Measurements from ENCODE around the gene AZGP1.

Gene AZGP1

DNA sequence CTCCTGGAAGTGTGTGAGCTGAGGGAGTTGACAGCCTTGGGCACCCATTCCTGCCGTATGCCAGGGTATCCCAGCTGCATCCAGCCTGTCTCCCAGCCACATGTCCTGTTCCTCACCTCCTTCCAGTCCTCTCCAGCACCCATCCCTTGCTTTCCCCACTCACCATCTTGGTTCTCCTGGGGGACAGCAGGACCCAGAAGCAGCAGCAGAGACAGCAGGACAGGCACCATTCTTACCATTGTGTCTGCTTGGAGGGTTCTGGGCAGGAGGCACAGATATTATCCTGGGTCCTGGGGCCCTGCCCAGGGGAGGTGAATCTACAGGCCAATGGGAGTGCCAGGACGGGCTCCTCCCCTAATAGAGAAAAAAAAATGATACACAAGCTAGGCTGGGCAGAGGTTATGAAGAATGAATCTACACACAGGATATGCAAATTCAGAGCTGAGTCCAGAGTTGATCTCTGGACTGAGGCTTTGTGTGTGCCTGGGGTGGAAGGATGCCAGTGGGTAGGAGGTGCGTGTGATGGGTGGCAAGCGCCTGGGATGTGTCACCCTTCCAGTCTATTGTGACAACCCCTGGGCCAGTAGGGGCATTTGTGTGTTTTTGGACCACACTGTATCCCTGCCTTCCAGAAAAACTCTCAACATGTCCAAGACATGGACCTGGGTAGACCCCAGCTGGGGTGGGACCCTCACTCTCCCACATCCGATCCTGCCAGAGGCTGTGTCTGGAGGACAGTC lies at the start of gene AZGP1:
AZGP1 (minus strand) TSS at position 250 of the 740 bp plus-strand sequence; CDS start at position 239, 11 bp downstream.
- no peak for TF ChIP-seq CTCF (IDR thresholded peaks at IDR 0.05; ENCODE audit: low read depth, low read length)
- Histone ChIP-seq H3K27me3 (ENCODE audit: insufficient read depth, low read depth, severe bottlenecking) (no peaks in the 10 kb centered on the region), H3K27ac (no peak within 1 kb of the TSS), H3K4me3 (ENCODE audit: low read depth, low read length) (no peak within 1 kb of the TSS), H3K9me3 (ENCODE audit: severe bottlenecking) (no peaks in the 10 kb centered on the region), H3K36me3 (no peaks in the 10 kb centered on the region)
- no peak for DNase-seq

- no peaks in the 10 kb centered on the region for H3K9me3 ChIP-seq (ENCODE audit: severe bottlenecking)
These were observed 48.3 kb upstream of the AZGP1 start for GRCh38 chr7:100024020-100024619.

GRCh38 chr7:100023526-100023925 lies 47.7 kb upstream of the AZGP1 start:
- Histone ChIP-seq H3K9me3 (ENCODE audit: severe bottlenecking) (no peaks in the 10 kb centered on the region), H3K4me3 (ENCODE audit: low read depth, low read length) (no peak overlapping the region), H3K36me3 (peaks cover 49% of the 10 kb centered on the region), H3K27me3 (ENCODE audit: insufficient read depth, low read depth, severe bottlenecking) (no peaks in the 10 kb centered on the region), H3K27ac (no peak overlapping the region)
- no peak for TF ChIP-seq CTCF (IDR thresholded peaks at IDR 0.05; ENCODE audit: low read depth, low read length)
- no peak for DNase-seq

More at GRCh38 chr7:100024020-100024619, 48.3 kb upstream of the AZGP1 start:
- Histone ChIP-seq H3K27me3 (ENCODE audit: insufficient read depth, low read depth, severe bottlenecking) (no peaks in the 10 kb centered on the region), H3K36me3 (peaks cover 49% of the 10 kb centered on the region), H3K4me3 (ENCODE audit: low read depth, low read length) (no peak overlapping the region), H3K27ac (no peak overlapping the region)
- TF ChIP-seq CTCF (IDR thresholded peaks at IDR 0.05; ENCODE audit: low read depth, low read length), result no peak
- DNase-seq, result no peak

- no peaks in the 10 kb centered on the region for H3K27me3 ChIP-seq (ENCODE audit: insufficient read depth, low read depth, severe bottlenecking)
- H3K4me3 ChIP-seq (ENCODE audit: low read depth, low read length), result no peak overlapping the region
- no peaks in the 10 kb centered on the region for H3K9me3 ChIP-seq (ENCODE audit: severe bottlenecking)
- no peak overlapping the region for H3K27ac ChIP-seq
- peaks cover 45% of the 10 kb centered on the region for H3K36me3 ChIP-seq
- DNase-seq, result no peak
- no peak for TF ChIP-seq CTCF (IDR thresholded peaks at IDR 0.05; ENCODE audit: low read depth, low read length)
These were observed 46.8 kb upstream of the AZGP1 start for GRCh38 chr7:100022621-100023020.

DNA sequence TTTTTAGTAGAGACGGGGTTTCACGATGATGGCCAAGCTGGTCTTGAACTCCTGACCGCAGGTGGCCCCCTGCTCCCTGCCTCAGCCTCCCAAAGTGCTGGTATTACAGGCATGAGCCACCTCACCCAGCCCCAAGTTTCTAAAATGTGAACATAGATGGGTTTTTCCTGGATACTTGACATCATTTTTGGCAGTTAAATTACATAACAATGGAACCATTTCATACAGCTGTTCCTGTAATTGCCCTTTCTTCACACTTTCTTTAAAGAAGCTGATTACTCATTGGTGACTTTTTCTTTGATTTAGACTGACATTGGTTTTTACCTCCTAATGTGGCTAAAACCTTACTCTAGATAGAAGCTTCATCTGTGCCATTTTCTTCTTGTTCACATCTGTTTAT lies 45.5 kb upstream of the AZGP1 start:
- Histone ChIP-seq H3K9me3 (ENCODE audit: severe bottlenecking) (no peaks in the 10 kb centered on the region), H3K4me3 (ENCODE audit: low read depth, low read length) (no peak overlapping the region), H3K27me3 (ENCODE audit: insufficient read depth, low read depth, severe bottlenecking) (no peaks in the 10 kb centered on the region), H3K36me3 (peaks cover 43% of the 10 kb centered on the region), H3K27ac (no peak overlapping the region)
- DNase-seq, result no peak
- no peak for TF ChIP-seq CTCF (IDR thresholded peaks at IDR 0.05; ENCODE audit: low read depth, low read length)

Measured in WERI-Rb-1 (cell line).